Lung microvascular endothelial cell (primary cell): ENCODE measurements around the gene BNIP5. TPM values are rescaled to one million over a fixed set of nuclear protein-coding genes. Genes with fewer than 3 reads are reported as not detected.
"Not testable (repeated sequence)": the region's sequence is repeated elsewhere in the genome, so short reads cannot be mapped to it uniquely, and the experiment has no call there.

Source experiments
- DNase-seq, 2 donors: peaks; one replicate each; pipeline versions ENCODE4 v3.0.0 to v3.0.0-alpha.2; 2010; ENCODE audit warnings: low read depth in 2 of 2
- total RNA-seq: library from RNA; depleted of rRNA; stranded (reverse); fragments of >200 nt; gene quantifications from 2 replicates; pipeline ENCODE4 v1.2.1, GENCODE V29; 2014

The BNIP5 gene
- total RNA-seq, 1 donor from 2014 or later = not detected

DNA sequence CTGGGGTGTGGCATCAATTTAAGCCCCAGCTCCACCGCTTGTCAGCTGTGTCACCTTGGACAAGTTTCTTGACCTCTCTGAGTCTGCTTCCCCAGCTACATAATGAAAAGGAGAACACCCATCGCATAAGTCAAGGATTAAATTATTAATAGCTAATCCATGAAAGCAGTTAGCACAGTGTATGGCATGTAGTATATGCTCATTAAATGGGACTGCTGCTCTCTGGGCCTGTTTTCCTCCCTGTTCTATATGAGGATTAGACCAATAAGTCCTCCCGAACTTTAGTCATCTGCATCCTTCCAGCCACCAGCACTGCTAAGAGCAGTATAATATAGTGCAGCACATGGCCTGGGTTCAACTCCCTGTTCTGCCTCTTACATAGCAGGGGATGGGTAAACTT lies 31.1 kb upstream of the BNIP5 start:
- DNase-seq = no peak

DNA sequence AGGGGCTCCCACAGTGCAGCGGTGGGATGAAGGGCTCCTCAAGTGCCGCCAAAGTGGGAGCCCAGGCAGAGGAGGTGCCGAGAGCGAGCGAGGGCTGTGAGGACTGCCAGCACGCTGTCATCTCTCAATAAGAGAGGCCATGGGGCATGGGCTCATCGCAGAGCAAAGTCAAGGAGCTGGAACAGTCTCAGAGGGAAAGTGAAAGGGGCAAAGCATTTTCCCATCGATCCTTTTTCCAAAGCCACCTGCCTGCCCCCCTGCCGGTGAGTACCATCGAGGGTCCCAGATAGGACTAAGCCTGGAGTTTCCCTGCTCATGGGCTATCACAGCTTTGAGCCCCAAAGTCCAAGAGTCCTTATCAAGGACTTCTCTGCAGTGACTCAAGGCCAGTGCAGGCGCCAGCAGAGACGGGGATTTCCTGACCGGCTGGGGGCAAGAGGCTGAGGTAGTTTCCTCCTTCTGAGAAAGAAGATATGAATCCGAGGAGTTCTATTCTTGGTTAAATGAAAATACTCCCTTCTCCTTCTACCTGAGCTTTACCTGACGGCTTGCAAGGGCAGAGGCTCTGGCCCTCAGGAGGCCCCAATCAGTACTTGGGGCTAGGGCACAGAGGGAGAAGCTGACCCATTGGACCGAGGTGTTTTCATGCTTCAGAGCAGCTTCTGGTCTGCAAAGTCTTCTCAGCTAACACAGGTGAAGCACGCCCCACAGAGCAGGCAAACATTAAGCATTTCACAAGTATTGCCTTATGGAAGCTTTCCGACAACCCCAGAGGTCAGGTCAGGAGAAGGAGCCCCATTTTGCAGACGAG lies 28.2 kb upstream of the BNIP5 start:
- peak in 1 of 2 donors; percentile 68 for DNase-seq

DNA sequence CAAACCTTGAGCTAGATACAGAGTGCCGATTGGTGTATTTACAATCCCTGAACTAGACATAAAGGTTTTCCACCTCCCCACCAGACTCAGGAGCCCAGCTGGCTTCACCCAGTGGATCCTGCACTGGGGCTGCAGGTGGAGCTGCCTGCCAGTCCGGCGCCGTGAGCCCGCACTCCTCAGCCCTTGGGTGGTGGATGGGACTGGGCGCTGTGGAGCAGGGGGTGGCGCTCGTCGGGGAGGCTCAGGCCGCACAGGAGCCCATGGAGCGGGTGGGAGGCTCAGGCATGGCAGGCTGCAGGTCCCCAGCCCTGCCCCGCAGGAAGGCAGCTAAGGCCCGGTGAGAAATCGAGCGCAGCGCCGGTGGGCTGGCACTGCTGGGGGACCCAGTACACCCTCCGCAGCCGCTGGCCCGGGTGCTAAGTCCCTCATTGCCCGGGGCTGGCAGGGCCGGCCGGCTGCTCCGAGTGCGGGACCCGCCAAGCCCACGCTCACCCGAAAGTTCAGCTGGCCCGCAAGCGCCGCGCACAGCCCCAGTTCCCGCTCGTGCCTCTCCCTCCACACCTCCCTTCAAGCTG lies 27.5 kb upstream of the BNIP5 start:
- DNase-seq = not testable (repeated sequence)

DNA sequence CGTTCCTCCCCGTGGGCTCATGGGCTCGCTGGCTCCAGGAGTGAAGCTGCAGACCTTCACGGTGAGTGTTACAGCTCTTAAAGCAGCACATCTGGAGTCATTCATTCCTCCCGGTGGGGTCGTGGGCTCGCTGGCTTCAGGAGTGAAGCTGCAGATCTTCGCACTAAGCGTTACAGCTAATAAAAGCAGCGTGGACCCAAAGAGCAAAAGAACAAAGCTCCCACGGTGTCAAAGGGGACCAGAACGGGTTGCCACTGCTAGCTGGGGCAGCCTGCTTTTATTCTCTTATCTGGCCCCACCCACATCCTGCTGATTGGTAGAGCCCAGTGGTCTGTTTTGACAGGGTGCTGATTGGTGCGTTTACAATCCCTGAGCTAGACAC lies 26.7 kb upstream of the BNIP5 start:
- DNase-seq = not testable (repeated sequence)

DNA sequence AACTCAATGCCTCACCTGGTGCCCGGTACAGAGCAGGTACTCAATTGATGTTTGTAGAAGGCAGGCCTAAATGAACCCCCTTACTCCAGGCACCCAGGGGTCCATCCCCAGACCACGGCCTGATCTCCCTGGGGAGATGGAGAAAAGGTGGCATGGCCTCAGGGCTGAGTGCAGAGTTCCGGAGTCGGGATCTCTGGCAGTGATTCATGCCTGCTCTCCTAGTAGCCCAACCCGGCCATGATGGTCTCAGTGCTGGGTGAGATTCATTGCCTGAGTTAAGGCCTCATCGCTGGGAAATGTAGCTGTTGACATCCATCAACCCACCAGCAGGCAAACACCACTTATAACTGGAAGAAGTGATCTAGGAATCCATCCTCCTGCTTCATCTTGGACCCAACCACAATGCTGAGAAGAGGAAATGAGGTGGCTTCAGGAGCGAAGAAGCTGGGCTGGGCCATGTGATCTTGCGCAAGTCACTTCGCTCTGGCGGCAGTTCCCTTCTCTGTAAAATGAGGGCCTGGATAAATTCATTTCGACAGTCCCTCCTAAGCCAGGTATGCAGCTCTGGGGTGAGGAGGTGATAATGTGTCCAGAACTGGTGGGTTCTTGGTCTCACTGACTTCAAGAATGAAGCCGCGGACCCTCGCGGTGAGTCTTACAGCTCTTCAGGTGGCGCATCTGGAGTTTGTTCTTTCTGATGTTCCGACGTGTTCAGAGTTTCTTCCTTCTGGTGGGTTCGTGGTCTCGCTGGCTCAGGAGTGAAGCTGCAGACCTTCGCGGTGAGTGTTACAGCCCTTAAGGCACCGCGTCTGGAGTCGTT lies 26.1 kb upstream of the BNIP5 start:
- DNase-seq = no peak

DNA sequence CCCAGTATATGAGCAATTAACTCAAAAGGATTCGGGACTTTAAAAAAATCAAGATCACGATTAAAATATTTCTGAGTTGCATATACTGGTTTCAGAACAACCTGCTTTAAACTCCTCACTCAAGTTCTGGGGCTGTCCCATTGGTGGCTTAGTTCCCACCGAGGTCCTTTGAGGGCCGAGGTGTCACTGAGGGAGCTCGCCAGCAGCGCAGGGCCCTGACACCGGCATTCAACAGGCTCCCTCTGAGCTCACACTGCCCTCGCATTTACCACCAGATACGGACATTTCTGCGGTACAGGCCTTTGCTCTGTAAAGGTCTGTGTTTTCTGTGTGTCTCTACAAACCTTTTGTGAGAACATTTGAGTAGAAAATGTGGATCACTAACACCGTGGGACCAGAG lies 24.4 kb upstream of the BNIP5 start:
- DNase-seq = no peak

DNA sequence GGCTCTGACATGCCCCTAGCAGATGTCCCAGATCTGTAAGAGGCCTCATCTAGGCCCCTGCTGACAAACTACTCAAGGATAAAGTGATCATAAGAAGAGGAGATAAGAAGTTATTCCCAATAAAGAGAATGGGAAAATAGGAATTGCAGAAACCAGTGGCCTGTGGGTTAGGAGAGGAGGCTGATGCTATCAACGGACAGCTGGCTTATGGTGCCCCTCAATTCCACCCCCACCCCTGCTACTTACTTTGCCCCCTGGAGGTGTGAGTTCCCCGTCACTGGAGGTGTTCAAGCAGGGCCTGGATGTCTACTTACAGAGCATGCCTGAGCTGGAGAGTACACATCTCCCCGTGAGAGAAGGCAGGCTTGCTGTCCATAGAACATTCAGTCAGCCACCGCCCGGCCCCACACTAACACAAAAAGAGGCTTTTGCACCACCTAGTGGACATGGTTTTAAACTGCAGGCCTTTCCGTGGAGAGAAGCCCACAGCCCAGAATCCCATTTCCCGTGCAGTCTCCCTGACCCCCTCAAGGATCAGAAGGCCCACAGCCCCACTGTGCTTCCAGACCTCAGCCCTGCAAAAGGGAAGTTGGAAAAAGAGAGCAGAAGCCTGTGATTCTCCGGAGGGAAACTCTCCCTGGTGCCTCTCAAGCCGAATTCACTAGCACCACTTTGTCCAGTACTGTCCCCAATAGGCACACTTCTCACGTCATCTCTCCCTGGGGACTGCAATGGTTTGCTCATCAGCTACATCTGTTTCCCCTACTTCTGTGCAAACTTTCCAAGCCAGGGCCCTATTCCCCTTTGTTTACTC lies 23.8 kb upstream of the BNIP5 start:
- peak; percentile 77 to 80 for DNase-seq

DNA sequence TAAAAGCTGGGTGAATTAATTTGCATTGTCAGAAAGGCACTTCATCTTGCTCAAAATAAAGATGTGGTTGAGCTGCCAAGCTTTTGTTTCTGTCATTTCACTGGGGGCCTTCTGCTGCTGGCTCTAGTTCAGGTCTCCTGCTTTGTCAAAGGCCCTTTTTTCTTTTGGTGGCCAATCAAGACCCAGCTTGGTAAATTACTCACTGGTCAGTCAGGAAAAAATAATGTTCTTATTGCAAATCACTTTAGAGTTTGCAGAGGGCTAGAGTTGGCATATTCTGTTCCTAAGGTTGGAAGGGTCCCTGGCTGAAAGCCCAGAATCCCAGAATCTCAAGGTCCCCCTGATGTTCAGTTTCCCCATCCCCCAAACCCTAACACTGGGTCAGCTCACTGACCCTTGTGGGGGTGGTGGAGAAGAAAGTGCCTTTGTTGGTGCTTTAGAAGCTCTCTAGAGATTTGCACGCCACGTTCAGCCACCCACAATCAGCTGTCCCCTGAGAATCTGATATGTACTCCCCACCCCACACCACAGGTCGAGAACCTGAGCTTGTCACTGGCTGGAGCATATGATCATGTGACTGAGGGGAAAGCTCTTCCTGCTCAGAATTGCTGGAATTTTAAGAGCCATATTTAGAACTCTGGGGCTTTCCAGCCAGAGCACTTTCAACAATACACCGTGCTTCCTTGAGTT lies 21.7 kb upstream of the BNIP5 start:
- DNase-seq = peak; percentile 49 to 69

DNA sequence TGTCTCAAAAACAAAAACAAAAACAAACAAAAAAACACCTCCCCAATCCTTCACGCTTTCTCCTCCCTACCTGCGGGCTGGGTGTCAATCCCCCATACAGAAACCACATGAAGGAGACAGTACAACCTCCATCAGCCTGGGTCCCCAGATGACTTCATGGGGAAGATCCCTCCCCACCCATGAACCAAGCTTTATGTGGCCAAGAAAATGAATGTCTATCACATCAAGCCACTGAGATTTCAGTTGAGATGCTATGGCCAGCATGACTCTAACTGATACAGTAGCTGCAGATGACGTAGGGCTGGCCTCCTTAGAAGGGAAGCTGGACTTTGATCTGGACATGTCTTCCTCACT lies 21.2 kb upstream of the BNIP5 start:
- DNase-seq = no peak

DNA sequence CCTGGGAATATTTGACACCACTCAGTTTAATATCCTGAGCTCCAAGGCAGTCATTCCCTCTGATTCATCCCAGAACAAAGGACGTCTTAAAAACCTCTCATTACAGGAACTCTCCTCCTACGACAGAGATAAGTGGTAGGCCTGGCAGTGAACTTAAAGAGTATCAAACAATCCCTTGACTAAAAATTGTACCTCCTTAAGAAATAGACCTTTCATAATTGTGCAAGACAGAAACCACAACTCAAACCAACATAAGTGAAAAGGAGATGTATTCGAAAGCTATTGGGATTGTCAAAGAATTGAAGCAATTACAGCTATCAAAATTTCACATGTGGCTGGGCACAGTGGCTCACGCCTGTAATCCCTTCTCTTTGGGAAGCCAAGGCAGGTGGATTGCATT lies 19.1 kb upstream of the BNIP5 start:
- DNase-seq = no peak

DNA sequence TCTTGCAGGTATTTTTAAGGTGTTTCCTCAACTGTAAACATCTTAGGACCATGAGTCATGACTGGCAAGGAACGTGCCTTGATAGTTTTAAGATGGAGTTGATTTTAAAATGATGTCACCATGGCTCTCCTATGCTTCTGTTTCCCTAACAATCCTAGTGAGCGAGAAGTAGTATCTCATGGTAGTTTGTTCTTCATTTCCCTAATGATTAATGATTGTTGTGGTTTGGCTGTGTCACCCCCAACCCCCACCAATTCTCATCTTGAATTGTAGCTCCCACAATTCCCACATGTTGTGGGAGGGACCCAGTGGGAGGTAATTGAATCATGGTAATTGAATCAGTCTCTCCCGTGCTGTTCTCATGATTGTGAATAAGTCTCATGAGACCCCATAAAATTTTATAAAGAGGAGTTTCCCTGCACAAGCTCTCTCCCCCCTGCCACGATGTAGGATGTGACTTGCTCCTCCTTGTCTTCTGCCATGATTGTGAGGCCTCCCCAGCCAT lies 16.8 kb upstream of the BNIP5 start:
- peak in 1 of 2 donors; percentile 44 for DNase-seq

DNA sequence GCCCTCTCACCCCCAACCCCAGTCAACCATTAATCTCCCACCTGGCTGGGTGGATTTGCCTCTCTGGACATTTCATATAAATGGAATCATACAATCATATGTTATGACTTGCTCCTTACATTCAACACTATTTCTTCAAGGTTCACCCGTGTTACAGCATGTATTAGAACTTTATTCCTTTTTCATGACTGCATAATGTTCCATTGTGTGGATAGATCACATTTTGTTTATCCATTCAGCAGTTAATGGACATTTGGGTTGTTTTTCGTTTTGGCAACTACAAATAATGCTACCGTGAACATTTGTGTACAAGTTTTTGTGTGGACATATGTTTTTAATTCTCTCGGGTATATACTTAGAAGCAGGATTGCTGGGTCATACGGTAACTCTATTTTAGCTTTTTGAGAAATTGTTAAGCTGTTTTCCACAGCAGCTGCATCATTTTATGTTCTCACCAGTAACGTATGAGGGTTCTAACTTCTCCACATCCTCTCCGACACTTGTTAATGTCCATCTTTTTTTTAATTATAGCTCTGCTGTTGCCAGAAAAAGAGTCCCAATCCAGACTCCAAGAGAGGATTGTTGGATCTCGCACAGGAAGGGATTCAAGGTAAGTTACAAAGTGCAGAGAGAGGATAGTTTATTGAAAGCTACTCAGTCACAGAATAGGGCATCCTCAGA lies 15.9 kb upstream of the BNIP5 start:
- DNase-seq = no peak

DNA sequence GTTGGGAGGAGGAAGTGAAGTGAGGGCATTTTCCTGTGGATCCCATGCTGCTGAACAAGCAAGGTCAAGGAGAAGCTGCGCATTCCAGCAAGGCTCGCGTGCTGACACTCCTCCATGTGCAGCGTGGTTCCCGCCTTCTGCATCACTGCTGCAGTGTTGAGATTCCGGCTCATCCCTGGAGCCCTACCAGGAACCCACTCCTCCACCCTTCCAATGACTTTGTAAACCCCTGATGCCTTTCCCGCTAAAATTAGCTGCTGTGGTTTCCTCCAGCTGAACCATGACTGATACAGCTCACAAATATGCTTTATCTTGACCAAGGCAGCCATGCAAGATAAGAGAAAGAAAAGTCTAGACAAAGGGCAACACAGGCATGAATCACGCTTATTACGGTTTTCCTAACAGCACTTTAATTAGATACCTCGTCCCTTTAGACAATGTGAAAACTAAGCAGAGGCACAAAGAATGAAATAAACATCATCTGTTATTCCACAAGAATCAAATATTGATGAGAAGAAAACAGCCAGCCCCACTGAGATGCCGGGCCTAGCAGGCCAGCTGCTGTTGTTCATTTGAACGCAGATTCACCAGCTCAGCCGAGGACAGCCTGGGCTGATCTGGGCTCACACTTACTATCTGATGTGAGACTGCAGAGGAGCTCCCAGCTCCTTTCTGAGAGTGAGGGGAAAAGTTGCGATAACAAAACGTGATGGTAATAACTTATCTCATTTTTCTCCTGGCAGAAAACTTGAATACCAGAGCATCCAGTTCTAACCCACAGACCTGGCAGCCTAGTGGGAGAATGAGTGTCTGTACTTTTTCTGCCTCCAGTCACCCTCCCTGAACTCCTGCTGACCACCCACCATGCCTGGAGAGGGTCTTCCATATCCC lies 14.2 kb upstream of the BNIP5 start:
- peak; percentile 22 to 93 for DNase-seq

DNA sequence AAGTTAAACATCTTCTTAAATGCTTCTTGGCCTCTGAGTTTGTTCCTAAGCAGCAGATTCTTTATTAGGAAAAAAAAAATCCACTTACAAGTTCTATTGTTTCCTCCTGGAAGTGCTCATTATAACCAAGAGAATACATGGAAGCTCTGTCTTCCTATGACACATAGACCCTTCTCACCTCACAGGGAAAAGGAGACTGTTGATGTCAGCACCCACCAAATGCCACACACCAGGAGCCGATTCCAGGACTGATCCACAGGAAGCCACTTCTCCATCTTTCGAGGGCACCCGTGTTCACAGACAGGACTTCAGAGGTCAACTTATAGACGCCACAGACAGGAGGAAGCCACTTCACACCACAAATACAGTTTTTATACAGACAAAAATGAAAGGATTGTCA lies 13.4 kb upstream of the BNIP5 start:
- peak; percentile 36 to 94 for DNase-seq

DNA sequence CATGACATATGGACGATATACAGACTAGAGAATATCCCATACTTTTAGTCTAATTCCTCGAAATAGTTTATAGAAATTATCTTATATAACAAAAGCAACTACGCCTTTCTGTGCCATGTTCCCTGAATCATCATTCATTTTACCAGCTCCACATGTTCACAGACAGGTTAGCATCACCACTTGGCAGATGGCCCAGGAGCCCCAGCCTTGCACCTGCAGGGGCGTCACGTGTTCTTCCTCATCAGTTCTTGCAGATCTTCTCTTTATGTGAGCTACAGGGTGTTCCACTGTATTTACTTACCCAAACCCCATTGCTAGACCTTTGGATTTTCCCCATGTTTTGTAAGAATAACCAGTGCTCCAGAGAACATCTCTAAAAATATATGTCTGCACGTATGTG lies 12.6 kb upstream of the BNIP5 start:
- peak in 1 of 2 donors; percentile 24 for DNase-seq

DNA sequence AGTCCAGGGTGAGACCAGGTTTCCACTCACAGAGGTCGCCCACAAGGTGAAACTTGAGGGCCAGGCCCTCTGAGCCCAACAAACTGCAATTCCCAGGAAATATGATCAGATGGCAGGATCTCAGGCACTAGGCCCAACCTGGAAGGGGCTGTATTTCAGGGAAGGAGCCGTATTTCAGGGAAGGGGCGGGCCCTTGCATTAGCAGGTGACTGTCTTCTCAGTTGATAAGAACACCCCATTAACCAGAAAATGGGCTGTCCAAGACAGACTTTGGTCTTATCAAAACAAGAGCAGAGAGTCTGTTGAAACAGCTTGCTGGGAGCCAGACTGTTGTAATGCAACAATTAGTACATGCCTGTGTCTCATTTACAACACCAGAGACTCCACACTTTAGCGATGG lies 10.9 kb upstream of the BNIP5 start:
- no peak for DNase-seq

DNA sequence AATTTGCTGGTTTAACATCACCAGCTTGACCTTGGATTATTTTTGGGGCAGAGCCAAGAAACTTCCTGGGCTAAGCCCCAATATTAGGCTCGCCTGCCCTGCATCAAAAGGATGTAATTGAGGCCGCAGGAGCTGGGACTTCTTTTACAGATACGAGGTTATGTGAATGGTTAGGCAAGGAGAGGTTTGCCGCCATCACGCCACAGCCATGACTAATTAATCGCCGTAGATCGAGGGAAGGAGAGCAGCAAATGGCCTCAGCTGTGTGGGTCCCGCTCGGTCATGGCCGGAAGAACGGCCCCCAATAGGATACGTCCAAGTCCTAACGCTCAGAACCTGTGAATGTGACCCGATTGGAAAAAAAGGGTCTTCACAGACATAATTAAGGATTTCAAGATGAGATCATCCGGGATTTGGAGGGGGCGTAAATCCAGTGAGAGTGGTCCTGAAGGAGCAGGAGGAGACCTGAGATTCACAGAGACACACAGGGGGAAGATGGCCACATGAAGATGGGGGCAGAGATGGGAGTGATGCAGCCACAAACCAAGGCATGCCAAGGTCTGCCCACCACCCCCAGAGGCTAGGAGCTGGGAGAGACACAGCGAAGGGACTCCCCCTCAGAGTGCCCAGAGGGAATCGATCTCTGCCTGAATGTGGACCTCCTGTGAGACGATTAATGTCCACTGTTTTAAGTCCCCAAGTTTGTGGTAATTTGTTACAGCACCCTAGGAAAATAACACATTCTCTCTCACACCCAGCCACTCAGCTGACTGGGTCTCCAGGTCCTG lies 10.0 kb upstream of the BNIP5 start:
- DNase-seq = no peak

DNA sequence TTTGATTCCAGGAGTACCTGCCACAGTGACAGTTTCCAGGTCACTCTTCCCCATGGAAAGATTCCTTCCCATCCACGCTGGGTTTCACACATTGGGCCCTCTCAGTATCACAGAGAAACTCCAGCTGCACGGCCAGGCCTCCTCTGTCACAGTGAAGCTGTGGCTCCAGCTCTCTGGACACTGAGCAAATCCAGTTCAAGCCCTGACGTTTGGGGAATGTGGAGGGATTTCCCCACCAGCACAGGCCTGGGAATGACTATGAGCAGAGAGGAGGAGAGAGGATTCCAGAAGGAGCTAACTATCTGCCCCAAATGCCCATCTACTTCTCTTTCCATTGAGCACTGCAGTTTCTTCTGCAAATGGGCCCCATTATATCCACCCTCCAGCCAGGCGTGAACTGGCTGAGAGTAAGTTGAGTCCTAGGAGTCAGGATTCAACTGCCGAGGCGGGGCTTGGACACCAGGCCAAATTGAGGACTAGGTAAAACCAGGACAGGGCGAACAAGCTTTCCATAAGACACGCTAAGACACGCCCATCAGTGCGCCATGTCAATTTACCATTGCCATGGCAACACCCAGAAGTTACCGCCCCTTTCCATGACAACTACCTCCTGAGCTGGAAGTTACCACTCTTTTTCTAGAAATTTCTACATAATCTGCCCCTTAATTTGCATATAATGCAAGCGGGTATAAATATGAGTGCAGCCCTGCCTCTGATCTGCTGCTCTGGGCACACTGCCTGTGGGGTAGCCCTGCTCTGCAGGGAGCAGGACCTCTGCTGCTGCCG lies 9.2 kb upstream of the BNIP5 start:
- peak in 1 of 2 donors; percentile 33 for DNase-seq
